HS-27A (cell line): ENCODE measurements around the gene ALDH1B1.
"Not testable (repeated sequence)": the region's sequence is repeated elsewhere in the genome, so short reads cannot be mapped to it uniquely, and the experiment has no call there.

Source experiments
- DNase-seq: peaks from one replicate; pipeline ENCODE4 v3.0.0-alpha.2; 2012; ENCODE audit warnings: low read depth, missing footprints

ALDH1B1 gene

GRCh38 chr9:38387066-38387465, 5.4 kb upstream of the ALDH1B1 start:
- no peak for DNase-seq

DNA sequence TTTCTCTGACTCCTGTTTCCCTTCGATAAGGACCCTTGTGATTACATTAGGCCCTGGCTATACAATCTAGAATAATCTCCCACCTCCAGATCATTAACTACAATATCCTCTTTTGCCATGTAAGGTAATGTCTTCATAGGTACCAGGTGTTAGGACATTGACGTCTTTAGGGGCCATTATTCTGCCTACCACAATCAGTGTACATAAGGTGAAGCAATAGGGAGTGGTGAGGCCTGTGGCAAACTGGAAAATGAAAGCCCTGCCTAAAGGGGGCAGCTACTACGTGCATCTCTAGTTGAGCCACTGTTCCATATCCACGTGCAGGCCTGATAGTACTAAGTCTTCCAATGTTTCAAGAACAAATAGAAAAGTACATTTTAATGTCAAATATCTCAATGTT, 4.8 kb upstream of the ALDH1B1 start:
- DNase-seq, result no peak

- no peak for DNase-seq
Observed at GRCh38 chr9:38388283-38389223, 3.9 kb upstream of the ALDH1B1 start.

- DNase-seq, result no peak
Observed at GRCh38 chr9:38389313-38389712, 3.2 kb upstream of the ALDH1B1 start.

DNA sequence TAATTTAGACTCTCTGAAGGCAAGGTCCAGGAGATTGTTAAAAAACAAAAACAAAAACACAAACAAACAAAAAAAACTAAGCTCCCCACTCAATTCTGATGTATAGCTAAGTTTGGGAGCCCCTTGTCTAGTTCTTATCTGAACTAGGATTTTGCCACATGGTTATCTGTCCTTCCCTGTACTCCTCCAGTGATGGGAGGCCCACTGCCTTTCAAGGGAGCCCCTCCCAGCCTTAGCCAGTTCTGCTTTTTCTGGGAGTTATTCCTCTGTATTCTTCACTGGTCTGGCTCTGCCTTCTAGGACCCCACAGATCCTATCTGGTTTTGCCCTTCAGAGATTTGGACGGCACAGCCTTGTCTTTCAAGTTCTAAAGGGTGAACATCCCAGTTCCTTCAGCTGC, 2.1 kb upstream of the ALDH1B1 start:
- DNase-seq, result no peak

GRCh38 chr9:38390851-38391250, 1.7 kb upstream of the ALDH1B1 start:
- no peak for DNase-seq

- no peak for DNase-seq
Observed at GRCh38 chr9:38391278-38392118, 1.0 kb upstream of the ALDH1B1 start.

- no peak for DNase-seq
Observed at GRCh38 chr9:38393128-38393796, 760 bp downstream of the ALDH1B1 start.

GRCh38 chr9:38394416-38394815, 1.9 kb downstream of the ALDH1B1 start:
- DNase-seq, result no peak

GRCh38 chr9:38395653-38396370, 3.3 kb downstream of the ALDH1B1 start:
- DNase-seq, result no peak

GRCh38 chr9:38396371-38396671, 3.8 kb downstream of the ALDH1B1 start:
- no peak for DNase-seq

- DNase-seq, result not testable (repeated sequence)
Observed at GRCh38 chr9:38399191-38399590, 6.7 kb downstream of the ALDH1B1 start.

- DNase-seq, result no peak
Observed at GRCh38 chr9:38401994-38402393, 9.5 kb downstream of the ALDH1B1 start.

GRCh38 chr9:38404314-38404713, 11.8 kb downstream of the ALDH1B1 start:
- DNase-seq, result no peak

GRCh38 chr9:38405785-38406184, 13.3 kb downstream of the ALDH1B1 start:
- no peak for DNase-seq

DNA sequence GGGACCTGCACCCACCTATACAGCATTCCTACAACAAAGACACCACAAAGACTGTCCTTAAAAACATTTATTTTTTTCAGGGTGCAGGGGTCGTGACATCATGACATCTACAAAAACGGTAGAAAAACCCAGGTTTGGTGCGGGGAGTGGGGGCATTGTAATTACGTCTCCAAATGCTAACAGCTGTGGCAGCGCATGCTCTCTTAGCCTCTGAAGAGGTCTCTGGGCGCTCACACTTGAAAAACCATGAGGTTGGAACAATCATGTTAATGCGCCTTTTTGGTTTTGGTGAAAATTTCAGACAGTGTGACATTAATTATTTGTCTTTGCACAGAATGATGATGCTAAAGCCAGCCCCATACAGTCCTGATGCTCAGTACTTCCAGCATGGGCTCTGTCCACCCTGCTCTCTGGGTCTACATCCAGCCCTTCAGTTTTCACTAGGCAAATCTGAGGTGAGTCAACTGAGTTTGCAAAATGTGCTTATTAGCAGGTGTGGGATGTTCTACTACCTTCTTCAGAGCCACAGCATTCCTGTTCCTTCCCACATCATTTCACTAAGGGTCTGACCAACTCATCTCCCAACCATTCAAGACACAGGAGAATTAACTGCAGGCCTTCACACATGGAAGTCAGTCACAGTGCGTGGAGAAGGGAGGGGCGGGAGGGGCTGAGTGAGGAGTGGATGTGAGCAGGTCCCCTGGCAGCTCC, 14.1 kb downstream of the ALDH1B1 start:
- no peak for DNase-seq

DNA sequence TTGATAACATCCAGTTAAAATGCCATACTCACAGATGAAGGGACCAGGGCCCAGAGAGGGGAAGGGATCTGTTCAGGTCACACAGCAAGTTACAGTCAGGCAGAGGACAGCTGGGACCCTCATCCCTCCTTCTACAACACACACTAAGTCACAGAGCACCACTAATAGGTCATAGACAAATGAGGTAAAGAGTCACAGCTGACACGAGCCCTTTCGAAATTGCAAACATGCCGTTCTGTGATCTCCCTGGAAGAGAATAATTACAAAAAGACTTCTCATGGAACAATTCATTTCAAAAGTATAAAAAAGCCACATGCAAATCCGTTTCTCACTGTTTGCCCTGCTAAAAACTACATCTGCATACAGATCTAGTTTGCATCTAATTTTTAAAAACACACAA, 16.2 kb downstream of the ALDH1B1 start:
- DNase-seq, result no peak

DNA sequence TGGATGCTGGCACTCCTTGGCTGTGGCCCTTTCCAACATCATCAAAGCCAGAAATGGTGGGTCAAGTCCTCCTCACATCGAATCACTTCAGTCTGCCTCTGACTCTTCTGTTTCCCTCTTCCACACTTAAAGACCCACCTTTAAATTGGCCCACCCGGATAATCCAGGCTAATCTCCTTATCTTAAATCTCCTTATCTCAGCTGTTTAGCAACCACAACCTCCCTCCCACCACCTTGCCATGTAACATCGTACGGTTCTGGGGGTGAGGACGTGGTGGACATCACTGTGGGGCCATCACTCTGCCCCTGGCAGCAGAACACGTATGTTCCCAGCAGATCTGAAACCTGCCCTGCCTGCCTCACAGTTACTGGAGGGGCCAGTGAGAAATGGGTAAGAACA, 20.2 kb downstream of the ALDH1B1 start:
- no peak for DNase-seq

DNA sequence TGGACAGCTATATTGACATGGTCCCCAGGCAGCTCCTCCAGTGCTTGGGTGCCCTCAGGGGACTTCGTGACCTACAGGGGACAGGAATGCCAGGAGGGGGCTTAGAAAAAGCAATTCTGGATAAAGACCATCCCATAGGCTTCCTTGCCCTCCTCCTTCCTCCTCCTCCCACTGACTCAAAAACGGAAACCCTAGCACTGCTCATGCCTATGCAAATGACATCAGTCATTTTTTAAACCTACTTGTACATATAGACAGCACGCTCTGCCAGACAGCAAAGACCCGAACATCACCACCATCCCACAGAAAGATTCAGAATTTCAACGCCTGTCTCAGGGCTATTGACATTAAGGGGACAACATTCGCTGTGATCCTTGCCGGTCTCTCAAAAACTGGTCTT, 20.8 kb downstream of the ALDH1B1 start:
- DNase-seq, result no peak

DNA sequence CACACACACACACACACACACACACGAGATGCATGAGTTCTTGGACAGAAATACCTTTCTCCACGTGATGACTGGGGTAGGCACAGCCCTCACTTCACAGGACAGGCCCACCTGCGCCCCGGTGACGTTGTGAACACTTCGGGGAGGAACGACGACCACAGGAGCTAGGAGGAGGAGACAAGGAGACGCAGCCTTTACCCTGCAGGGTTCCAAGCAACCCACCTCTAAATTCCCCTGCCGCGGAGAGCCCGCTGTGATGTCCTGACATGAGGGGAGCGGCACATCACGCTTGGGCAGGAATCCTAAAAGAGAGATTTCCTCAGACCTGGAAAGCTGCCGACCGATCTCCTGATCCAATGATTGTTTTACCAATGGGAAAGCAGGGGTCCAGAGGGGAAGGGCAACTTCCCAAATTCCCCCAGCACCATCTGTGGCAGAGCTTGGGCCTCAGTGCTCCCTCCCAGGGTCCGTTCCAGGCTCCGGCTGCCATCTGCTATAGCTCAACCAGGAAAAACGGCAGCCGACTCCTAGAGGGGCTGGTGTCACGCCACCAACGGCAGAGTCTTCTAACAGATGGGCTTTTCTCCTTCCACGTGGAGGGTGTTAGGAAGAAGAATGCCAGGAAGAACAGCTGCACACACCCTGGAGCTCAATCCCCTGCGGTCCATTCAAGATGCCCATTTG, 21.7 kb downstream of the ALDH1B1 start:
- no peak for DNase-seq

GRCh38 chr9:38415856-38416255, 23.4 kb downstream of the ALDH1B1 start:
- no peak for DNase-seq
